Subcutaneous adipose tissue (tissue), 4 donors: ENCODE results near the gene PDGFB. TPM values are rescaled to one million over a fixed set of nuclear protein-coding genes. Genes with fewer than 3 reads are reported as not detected.

ENCODE experiments used
- total RNA-seq, 4 donors: library from RNA; depleted of rRNA; stranded (reverse); fragments of >200 nt; gene quantifications; one replicate each; pipeline ENCODE4 v1.1.0, GENCODE V29; 2016
- TF ChIP-seq, protein P1 (sequence below): fragments of 450-650 bp; IDR thresholded peaks from one replicate; pipeline ENCODE4 v1.5.1; 2016; ENCODE audit warnings: low read depth, mild to moderate bottlenecking, control low read depth, antibody characterized with exemption, moderate library complexity

The PDGFB gene
- total RNA-seq, 4 donors from 2014 or later, result 5.8 to 41.3 (median 8.4) TPM

DNA sequence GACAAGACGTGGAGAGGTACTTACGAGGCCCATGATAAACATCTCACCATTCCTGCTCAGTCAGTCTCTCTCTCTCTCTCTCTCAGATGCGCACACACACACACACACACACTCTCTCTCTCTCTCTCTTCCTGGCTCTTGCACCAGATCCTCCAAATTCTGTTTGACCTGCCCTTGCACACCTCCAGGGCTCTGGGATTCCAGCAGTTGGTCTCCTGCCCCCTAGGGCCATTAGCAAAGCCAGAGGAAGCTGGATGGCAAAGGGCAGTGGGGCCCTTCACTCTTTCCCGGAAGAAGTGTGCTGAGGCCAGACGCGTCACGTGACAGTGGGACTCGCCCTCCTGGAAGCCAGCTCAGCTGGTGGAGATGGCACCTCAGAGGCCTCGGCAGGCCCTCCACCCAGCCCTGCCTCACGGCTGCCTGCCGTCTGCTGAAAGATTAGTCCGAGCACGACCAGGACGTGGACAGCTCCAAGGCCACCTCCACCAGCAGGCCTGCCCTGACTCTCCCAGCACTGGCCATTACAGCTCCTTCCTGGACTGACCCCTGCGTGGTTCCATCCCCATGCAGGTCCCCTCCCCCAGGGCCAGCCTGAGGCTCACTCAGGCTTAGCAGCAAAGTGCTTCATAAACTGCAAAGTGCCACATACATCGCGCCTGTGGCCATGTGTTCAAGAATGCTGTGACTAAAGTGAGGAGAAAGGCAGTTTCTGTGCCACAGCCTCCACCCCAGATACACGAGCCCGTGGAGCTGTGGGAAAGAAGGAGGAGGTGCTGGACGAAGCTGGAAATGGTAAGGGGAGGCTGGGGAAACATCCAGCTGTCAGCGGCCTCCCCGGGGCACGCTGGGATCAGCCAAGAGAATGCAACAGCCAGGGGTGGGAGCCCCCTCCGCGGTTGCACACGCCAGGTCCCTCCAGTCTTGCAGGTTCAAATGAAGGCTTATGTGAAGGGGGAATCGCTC, 3.7 kb downstream of the PDGFB start:
- TF ChIP-seq, protein P1, sequence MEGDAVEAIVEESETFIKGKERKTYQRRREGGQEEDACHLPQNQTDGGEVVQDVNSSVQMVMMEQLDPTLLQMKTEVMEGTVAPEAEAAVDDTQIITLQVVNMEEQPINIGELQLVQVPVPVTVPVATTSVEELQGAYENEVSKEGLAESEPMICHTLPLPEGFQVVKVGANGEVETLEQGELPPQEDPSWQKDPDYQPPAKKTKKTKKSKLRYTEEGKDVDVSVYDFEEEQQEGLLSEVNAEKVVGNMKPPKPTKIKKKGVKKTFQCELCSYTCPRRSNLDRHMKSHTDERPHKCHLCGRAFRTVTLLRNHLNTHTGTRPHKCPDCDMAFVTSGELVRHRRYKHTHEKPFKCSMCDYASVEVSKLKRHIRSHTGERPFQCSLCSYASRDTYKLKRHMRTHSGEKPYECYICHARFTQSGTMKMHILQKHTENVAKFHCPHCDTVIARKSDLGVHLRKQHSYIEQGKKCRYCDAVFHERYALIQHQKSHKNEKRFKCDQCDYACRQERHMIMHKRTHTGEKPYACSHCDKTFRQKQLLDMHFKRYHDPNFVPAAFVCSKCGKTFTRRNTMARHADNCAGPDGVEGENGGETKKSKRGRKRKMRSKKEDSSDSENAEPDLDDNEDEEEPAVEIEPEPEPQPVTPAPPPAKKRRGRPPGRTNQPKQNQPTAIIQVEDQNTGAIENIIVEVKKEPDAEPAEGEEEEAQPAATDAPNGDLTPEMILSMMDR, result no peak

DNA sequence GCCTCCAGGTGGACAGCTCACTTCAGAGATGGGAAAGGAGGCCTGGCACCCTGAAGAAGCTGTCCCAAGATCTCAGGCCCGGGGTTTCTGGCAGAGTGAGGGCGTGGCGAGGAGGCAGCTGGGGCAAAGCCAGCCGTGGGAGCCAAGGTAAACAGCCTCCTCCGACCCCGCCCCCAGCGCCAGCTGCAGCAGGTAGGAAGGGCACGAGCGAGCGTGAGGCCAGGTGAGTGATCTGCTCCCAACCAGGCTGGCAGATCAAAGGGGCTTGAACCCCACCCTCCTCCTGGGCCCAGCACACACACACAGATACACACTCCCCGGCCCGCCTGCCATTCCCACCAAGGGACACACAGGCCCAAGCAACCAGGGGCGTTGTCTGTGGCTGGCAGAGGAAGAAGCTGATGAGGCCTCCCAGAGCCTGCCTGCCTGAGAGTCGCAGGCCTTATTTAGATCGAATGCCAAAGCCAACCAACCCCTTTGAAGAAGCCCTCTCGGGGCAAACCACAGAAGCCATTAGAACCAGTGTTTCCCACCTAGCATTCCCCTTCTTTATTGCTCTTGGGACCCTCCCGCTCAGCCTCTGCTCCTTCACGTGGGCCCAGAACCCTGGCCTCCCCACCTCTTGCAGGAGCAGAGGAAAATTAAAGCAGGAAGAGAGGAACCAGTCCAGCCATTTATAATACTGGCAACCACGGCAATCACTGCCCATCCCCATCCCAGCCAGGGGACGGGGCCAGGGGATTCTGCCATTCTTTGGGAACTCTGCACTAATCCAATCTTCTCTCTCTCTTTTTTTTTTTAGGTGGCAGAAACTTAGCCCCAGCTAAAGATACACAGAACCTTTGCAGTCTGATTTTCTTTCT, 5.0 kb downstream of the PDGFB start:
- TF ChIP-seq, protein P1, result no peak

DNA sequence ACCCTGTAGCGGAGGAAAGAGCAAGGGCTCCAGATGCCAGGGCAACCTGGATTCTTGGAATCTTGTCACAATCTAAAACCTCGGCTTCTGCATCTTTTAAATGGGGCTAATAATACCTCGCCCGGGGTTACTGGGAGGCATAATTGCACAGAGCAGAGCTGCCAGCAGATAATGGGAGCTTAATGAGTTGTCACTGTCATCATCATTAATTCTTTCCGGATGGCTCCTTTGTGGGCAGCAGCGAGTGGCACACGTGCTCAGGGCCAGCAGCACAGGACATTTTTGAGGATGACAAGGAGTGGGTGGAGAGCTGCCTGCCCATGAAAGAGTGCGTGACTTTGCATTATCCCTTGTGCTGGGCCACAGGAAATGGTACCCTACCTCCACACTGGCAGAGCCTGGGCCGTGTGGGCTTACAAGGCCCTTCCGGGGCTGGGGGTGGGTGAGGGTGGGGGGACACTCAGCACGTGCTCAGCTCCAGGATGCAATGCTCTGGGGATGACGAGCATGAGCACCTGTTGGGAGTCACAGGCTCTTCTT, 5.7 kb downstream of the PDGFB start:
- TF ChIP-seq, protein P1, result no peak

DNA sequence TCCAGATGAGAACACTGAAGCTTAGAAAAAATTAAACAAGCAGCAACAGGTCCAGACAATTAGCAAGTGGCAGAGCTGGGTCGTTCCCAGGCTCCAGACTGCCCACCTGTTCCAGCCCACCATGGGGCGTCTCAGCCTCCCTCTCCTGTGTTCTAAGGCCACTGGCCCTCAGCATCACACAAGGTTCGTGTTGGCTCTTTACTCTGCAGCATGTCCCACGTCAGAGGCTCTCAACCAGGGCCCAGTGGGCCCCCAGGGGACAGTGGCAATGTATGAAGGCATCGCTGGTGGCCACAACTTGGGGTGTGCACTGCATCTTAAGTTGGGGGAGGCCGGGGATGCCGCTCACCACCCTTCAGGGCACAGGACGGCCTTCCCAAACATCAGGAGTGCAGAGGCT, 6.2 kb downstream of the PDGFB start:
- TF ChIP-seq, protein P1, result no peak

DNA sequence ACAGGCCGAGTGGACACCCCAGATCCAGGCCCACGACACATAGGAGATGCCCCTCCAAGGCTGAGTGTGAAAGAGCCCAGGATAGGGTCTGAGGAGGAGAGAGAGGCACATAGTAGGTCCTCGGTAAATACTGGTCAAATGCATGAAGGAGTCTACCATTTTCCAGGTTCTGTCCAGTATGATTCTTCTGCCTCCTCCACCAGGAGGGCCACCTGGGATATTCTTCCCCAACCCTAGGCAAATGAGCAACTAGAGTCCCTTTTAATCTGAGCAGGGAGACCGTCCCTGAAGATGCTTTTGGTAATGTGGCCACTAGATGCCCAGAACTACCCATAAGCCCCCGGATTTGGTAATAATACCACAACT, 6.7 kb downstream of the PDGFB start:
- TF ChIP-seq, protein P1, result no peak

DNA sequence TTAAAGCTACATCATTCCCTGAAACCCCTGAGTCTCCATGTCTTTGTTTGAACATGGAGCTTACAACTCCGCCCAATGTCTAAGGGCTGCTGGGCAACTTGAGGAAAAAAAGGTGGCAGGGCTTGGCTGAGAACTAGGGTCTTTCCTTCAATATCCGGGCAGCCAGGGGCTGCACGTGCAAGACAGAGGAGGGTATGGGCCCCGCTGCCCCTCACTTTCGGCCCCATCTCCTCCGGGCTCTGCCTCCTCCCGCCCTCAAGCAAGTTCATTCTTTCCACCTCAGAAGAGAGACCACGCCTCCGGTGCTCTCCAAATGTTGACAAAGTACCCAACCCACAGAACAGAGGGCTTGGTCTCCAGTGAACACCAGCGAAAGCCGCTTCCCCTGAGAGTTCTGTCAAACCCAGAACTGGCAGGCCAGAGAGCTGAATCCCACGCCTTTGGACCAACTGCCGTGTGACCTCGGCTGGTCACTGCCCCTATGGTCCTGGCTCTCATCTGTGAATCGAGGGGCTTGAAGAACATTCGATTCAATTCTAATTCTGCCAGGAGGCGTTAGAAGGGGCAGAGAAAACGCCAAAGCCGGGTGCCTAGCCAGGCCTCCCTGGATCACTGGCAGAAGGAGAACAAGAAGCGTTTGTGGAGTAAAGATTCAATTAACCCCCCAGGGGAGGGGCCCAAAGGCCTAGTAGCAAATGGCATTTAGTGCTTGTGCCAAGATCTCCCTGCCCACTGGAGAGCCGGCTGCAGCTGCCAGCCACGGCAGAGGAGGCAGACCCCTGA, 7.3 kb downstream of the PDGFB start:
- TF ChIP-seq, protein P1, result no peak
